Keratinocyte (primary cell): ENCODE results near the gene GALNT2. TPM values are rescaled to one million over a fixed set of nuclear protein-coding genes. Genes with fewer than 3 reads are reported as not detected.

Source experiments
- DNase-seq: peaks from one replicate; pipeline ENCODE4 v3.0.0-alpha.2; 2011; ENCODE audit warnings: low read depth, missing footprints, low spot score
- FAIRE-seq: peaks from 2 replicates; lab custom pipeline; 2011; peaks lifted over from hg19 to GRCh38; lab: Jason Lieb, UNC
- H2AFZ ChIP-seq: 2 replicates; pipeline ENCODE4 v1.6.0; 2012; ENCODE audit warnings: low read length, control low read depth, inconsistent platforms; ENCODE audit not compliant: control insufficient read depth
- H3K27ac ChIP-seq: 2 replicates; pipeline ENCODE4 v1.5.1; 2011; ENCODE audit warnings: low read length; ENCODE audit not compliant: control insufficient read depth, insufficient read depth
- H3K27me3 ChIP-seq: 3 replicates; pipeline ENCODE4 v1.6.0; 2011; ENCODE audit warnings: low read length; ENCODE audit not compliant: control insufficient read depth, insufficient read depth; ENCODE audit errors: extremely low read depth
- H3K36me3 ChIP-seq, 2 experiments: 2 replicates in 1 of 2; 3 replicates in 1 of 2; pipeline ENCODE4 v1.5.1; 2011; ENCODE audit warnings: low read length in 2 of 2, mild to moderate bottlenecking in 1 of 2; ENCODE audit not compliant: control insufficient read depth in 2 of 2, insufficient read depth in 2 of 2; ENCODE audit errors: extremely low read depth in 1 of 2
- H3K4me1 ChIP-seq: 3 replicates; pipeline ENCODE4 v1.5.1; 2011; ENCODE audit warnings: low read length; ENCODE audit not compliant: control insufficient read depth, insufficient read depth; ENCODE audit errors: extremely low read depth
- H3K4me2 ChIP-seq: 3 replicates; pipeline ENCODE4 v1.6.0; 2011; ENCODE audit warnings: low read depth, low read length; ENCODE audit not compliant: control insufficient read depth, insufficient read depth; ENCODE audit errors: extremely low read depth
- H3K4me3 ChIP-seq, 3 experiments: fragments of 200-600 bp in 1 of 3; sonication (generic) in 1 of 3; 2 replicates in 2 of 3; 3 replicates in 1 of 3; pipeline ENCODE4 v1.5.1; 2011 to 2016; ENCODE audit warnings: low read length in 3 of 3, mild to moderate bottlenecking in 3 of 3, control low read depth in 2 of 3, inconsistent platforms in 1 of 3, low read depth in 1 of 3, mixed read lengths in 1 of 3, mixed run types in 1 of 3, moderate library complexity in 1 of 3; ENCODE audit not compliant: control insufficient read depth in 2 of 3, insufficient read depth in 2 of 3; ENCODE audit errors: extremely low read depth in 1 of 3
- H3K79me2 ChIP-seq: 2 replicates; pipeline ENCODE4 v1.6.0; 2012; ENCODE audit warnings: low read length; ENCODE audit not compliant: control insufficient read depth, insufficient read depth
- H3K9ac ChIP-seq: 3 replicates; pipeline ENCODE4 v1.6.0; 2011; ENCODE audit warnings: low read length; ENCODE audit not compliant: control insufficient read depth, insufficient read depth; ENCODE audit errors: extremely low read depth
- H3K9me1 ChIP-seq: 3 replicates; pipeline ENCODE4 v1.6.0; 2011; ENCODE audit warnings: low read length; ENCODE audit not compliant: control insufficient read depth, insufficient read depth; ENCODE audit errors: extremely low read depth
- H3K9me3 ChIP-seq: 2 replicates; pipeline ENCODE4 v1.5.1; 2012; ENCODE audit warnings: low read depth, low read length; ENCODE audit not compliant: control insufficient read depth
- H4K20me1 ChIP-seq: 3 replicates; pipeline ENCODE4 v1.6.0; 2011; ENCODE audit warnings: low read length; ENCODE audit not compliant: control insufficient read depth, insufficient read depth; ENCODE audit errors: extremely low read depth
- EZH2 ChIP-seq: IDR thresholded peaks from one replicate; pipeline ENCODE4 v1.6.1; 2012; ENCODE audit warnings: inconsistent platforms, mild to moderate bottlenecking, low read length, moderate library complexity
- dilution Hi-C: fragments of 300-500 bp; cut with MboI; formaldehyde crosslinking; loops from one replicate; pipeline ENCODE4 v1.7.0; 2020; ENCODE audit warnings: low sequenced_read_pairs; ENCODE audit not compliant: extremely low pct_ligation_motif_present
- polyA plus RNA-seq, 5 experiments: library from polyadenylated mRNA; depleted of rRNA in 3 of 5; stranded (reverse) in 3 of 5; stranded (forward) in 1 of 5; unstranded in 1 of 5; fragments of >200 nt; gene quantifications; 1 replicate in 1 of 5; 2 replicates in 3 of 5; 3 replicates in 1 of 5; pipeline versions ENCODE4 v1.2.1 to v1.2.3, GENCODE V29; 2011 to 2012; ENCODE audit warnings: missing spikeins in 2 of 5, low read depth in 1 of 5, low replicate concordance in 1 of 5
- TF ChIP-seq, protein P1 (sequence below), 3 experiments: IDR thresholded peaks in 1 of 3; conservative IDR thresholded peaks in 1 of 3; optimal IDR thresholded peaks in 1 of 3; 2 replicates in 2 of 3; 3 replicates in 1 of 3; pipeline versions ENCODE3 to v1.5.1; 2011; ENCODE audit warnings: low read length in 3 of 3, mild to moderate bottlenecking in 3 of 3, moderate library complexity in 2 of 3, control low read depth in 1 of 3, inconsistent platforms in 1 of 3; ENCODE audit not compliant: insufficient read depth in 2 of 3; ENCODE audit errors: extremely low read depth in 1 of 3

The GALNT2 gene
- polyA plus RNA-seq, 1 donor (not counting 4 experiments of a cell fraction or from before 2014, with no cell fraction given): 61.7 TPM

GRCh38 chr1:230220478-230220877 lies 153.4 kb downstream of the GALNT2 start:
- Histone ChIP-seq H3K9me1 (peaks cover 4% of the 10 kb centered on the region), H3K4me1 (no peaks in the 10 kb centered on the region), H3K27me3 (no peaks in the 10 kb centered on the region), H3K36me3 (peaks cover 0 to 1% of the 10 kb centered on the region in 2 experiments), H3K9me3 (no peaks in the 10 kb centered on the region), H3K4me3 (no peak overlapping the region), H4K20me1 (no peaks in the 10 kb centered on the region), H3K27ac (no peak overlapping the region), H3K79me2 (peaks cover 54% of the 10 kb centered on the region), H3K4me2 (no peak overlapping the region), H2AFZ (no peak overlapping the region), H3K9ac (no peak overlapping the region)
- dilution Hi-C loops: no loop called here
- DNase-seq: no peak
- TF ChIP-seq, protein P1, sequence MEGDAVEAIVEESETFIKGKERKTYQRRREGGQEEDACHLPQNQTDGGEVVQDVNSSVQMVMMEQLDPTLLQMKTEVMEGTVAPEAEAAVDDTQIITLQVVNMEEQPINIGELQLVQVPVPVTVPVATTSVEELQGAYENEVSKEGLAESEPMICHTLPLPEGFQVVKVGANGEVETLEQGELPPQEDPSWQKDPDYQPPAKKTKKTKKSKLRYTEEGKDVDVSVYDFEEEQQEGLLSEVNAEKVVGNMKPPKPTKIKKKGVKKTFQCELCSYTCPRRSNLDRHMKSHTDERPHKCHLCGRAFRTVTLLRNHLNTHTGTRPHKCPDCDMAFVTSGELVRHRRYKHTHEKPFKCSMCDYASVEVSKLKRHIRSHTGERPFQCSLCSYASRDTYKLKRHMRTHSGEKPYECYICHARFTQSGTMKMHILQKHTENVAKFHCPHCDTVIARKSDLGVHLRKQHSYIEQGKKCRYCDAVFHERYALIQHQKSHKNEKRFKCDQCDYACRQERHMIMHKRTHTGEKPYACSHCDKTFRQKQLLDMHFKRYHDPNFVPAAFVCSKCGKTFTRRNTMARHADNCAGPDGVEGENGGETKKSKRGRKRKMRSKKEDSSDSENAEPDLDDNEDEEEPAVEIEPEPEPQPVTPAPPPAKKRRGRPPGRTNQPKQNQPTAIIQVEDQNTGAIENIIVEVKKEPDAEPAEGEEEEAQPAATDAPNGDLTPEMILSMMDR (optimal IDR thresholded peaks at IDR 0.05 in 1 of 3, IDR thresholded peaks at IDR 0.05 in 1 of 3, conservative IDR thresholded peaks at IDR 0.05 in 1 of 3; ENCODE audit: extremely low read depth in 1 of 3, insufficient read depth in 2 of 3, low read length in 3 of 3): no peak
- no peak for TF ChIP-seq EZH2
- no peak for FAIRE-seq

DNA sequence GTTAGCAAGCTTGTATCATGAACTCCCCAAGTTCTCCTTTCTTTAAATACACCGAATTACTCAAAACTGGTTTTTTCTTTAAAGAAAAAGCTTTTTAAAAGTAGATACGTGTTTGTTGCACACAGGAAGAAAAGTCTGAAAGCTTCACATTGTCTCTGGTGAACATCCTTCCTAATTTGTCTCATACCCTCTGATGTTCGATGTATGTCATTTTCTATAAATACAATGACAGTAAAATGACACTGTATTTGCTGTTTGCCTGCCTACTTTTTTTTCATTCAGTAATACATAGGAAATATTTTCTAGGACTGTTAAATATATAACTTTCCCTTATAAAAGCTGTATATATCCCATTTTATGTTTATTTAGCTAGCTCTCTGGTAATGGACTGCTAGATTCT lies 153.9 kb downstream of the GALNT2 start:
- Histone ChIP-seq H3K4me1 (no peaks in the 10 kb centered on the region), H3K79me2 (peaks cover 52% of the 10 kb centered on the region), H3K27me3 (no peaks in the 10 kb centered on the region), H3K36me3 (peaks cover 0 to 1% of the 10 kb centered on the region in 2 experiments), H3K4me2 (no peak overlapping the region), H2AFZ (no peak overlapping the region), H3K27ac (no peak overlapping the region), H3K9me3 (no peaks in the 10 kb centered on the region), H3K9ac (no peak overlapping the region), H4K20me1 (no peaks in the 10 kb centered on the region), H3K9me1 (peaks cover 4% of the 10 kb centered on the region), H3K4me3 (no peak overlapping the region)
- no peak for TF ChIP-seq EZH2
- TF ChIP-seq, protein P1 (optimal IDR thresholded peaks at IDR 0.05 in 1 of 3, IDR thresholded peaks at IDR 0.05 in 1 of 3, conservative IDR thresholded peaks at IDR 0.05 in 1 of 3; ENCODE audit: extremely low read depth in 1 of 3, insufficient read depth in 2 of 3, low read length in 3 of 3): no peak
- DNase-seq: no peak
- dilution Hi-C loops: no loop called here
- no peak for FAIRE-seq
